Endothelial cell (in vitro differentiated cells): Measurements from ENCODE around the gene MT1H. TPM values are rescaled to one million over a fixed set of nuclear protein-coding genes. Genes with fewer than 3 reads are reported as not detected.
"Not testable (repeated sequence)": the region's sequence is repeated elsewhere in the genome, so short reads cannot be mapped to it uniquely, and the experiment has no call there.

Experiments
- DNase-seq: peaks from one replicate; pipeline ENCODE4 v3.0.0; 2021; ENCODE audit warnings: low spot score
- H3K27ac Mint-ChIP-seq: one replicate; pipeline ENCODE4 v1.8.0; 2021; ENCODE audit warnings: mixed read lengths, inconsistent platforms; ENCODE audit not compliant: unreplicated experiment
- H3K27me3 Mint-ChIP-seq: one replicate; pipeline ENCODE4 v1.8.0; 2021; ENCODE audit warnings: mild to moderate bottlenecking, moderate library complexity, mixed read lengths, inconsistent platforms; ENCODE audit not compliant: unreplicated experiment
- H3K36me3 Mint-ChIP-seq: one replicate; pipeline ENCODE4 v1.8.0; 2021; ENCODE audit warnings: mild to moderate bottlenecking, low read depth, mixed read lengths, inconsistent platforms; ENCODE audit not compliant: unreplicated experiment
- H3K4me1 Mint-ChIP-seq: one replicate; pipeline ENCODE4 v1.8.0; 2021; ENCODE audit warnings: mild to moderate bottlenecking, mixed read lengths, inconsistent platforms; ENCODE audit not compliant: unreplicated experiment
- H3K4me3 Mint-ChIP-seq: one replicate; pipeline ENCODE4 v1.8.0; 2021; ENCODE audit warnings: mild to moderate bottlenecking, mixed read lengths, inconsistent platforms; ENCODE audit not compliant: unreplicated experiment
- H3K9me3 Mint-ChIP-seq: one replicate; pipeline ENCODE4 v1.8.0; 2021; ENCODE audit warnings: mixed read lengths, inconsistent platforms; ENCODE audit not compliant: unreplicated experiment
- total RNA-seq: library from RNA; stranded (reverse); fragmentation: NEBNext Ultra II Directional; extraction: Animal tissue kit (Norgen Biotek cat#: 25700); gene quantifications from one replicate; pipeline ENCODE4 v1.2.1, GENCODE V29; 2021; ENCODE audit not compliant: unreplicated experiment
- TF ChIP-seq, protein P1 (sequence below): fragments of 200-600 bp; sonication (generic); IDR thresholded peaks from one replicate; pipeline ENCODE4 v1.5.0; 2021; ENCODE audit warnings: antibody characterized with exemption; ENCODE audit not compliant: unreplicated experiment

Gene MT1H
- total RNA-seq, 1 donor from 2014 or later: not detected

DNA sequence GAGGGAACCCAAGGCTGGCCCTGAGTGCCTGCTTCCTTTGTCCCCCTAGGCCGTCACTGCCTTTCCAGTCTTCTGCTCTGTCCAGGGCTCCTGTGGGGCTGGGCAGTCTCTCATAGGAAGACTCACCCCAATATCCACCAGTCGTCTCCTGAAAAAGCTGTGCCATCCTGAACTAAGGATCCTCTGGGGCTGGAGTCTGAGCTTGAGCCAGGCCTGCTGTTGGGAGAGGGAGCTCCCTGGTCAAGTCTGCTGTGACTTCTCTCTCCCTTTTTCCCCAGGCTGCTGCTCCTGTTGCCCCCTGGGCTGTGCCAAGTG is 963 bp downstream of the MT1H start:
- peaks cover 7% of the 10 kb centered on the region for H3K36me3 Mint-ChIP-seq
- TF ChIP-seq, protein P1, sequence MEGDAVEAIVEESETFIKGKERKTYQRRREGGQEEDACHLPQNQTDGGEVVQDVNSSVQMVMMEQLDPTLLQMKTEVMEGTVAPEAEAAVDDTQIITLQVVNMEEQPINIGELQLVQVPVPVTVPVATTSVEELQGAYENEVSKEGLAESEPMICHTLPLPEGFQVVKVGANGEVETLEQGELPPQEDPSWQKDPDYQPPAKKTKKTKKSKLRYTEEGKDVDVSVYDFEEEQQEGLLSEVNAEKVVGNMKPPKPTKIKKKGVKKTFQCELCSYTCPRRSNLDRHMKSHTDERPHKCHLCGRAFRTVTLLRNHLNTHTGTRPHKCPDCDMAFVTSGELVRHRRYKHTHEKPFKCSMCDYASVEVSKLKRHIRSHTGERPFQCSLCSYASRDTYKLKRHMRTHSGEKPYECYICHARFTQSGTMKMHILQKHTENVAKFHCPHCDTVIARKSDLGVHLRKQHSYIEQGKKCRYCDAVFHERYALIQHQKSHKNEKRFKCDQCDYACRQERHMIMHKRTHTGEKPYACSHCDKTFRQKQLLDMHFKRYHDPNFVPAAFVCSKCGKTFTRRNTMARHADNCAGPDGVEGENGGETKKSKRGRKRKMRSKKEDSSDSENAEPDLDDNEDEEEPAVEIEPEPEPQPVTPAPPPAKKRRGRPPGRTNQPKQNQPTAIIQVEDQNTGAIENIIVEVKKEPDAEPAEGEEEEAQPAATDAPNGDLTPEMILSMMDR: no peak
- no peak overlapping the region for H3K4me3 Mint-ChIP-seq
- H3K27ac Mint-ChIP-seq: no peak overlapping the region
- H3K9me3 Mint-ChIP-seq: no peaks in the 10 kb centered on the region
- DNase-seq: no peak
- H3K4me1 Mint-ChIP-seq: peaks cover 14% of the 10 kb centered on the region
- H3K27me3 Mint-ChIP-seq: peaks cover 52% of the 10 kb centered on the region

- H3K27me3 Mint-ChIP-seq: peaks cover 47% of the 10 kb centered on the region
- H3K4me3 Mint-ChIP-seq: not testable (repeated sequence)
Measured at GRCh38 chr16:56671691-56672090, 2.1 kb downstream of the MT1H start.

GRCh38 chr16:56672171-56672570 is 2.6 kb downstream of the MT1H start:
- Mint-ChIP-seq H3K27me3 (peaks cover 47% of the 10 kb centered on the region), H3K4me1 (peaks cover 14% of the 10 kb centered on the region)
- DNase-seq: not testable (repeated sequence)

More at GRCh38 chr16:56671691-56672090, 2.1 kb downstream of the MT1H start:
- Mint-ChIP-seq H3K27ac (peak overlapping the region; percentile 24), H3K4me1 (peaks cover 14% of the 10 kb centered on the region)
- H3K9me3 Mint-ChIP-seq, DNase-seq, H3K36me3 Mint-ChIP-seq: not testable (repeated sequence)

GRCh38 chr16:56672761-56673536 is 3.3 kb downstream of the MT1H start:
- no peak for DNase-seq
- Mint-ChIP-seq H3K9me3 (no peaks in the 10 kb centered on the region), H3K4me1 (peaks cover 14% of the 10 kb centered on the region), H3K27me3 (peaks cover 45% of the 10 kb centered on the region), H3K36me3 (peaks cover 7% of the 10 kb centered on the region), H3K4me3 (no peak overlapping the region), H3K27ac (no peak overlapping the region)
- TF ChIP-seq, protein P1: no peak

More at GRCh38 chr16:56672171-56672570, 2.6 kb downstream of the MT1H start:
- H3K4me3 Mint-ChIP-seq, H3K9me3 Mint-ChIP-seq, H3K27ac Mint-ChIP-seq, H3K36me3 Mint-ChIP-seq: not testable (repeated sequence)

GRCh38 chr16:56673921-56674320 is 4.3 kb downstream of the MT1H start:
- TF ChIP-seq, protein P1: peak; percentile 44
- Mint-ChIP-seq H3K36me3 (peaks cover 1% of the 10 kb centered on the region), H3K27ac (no peak overlapping the region), H3K4me3 (no peak overlapping the region), H3K9me3 (no peaks in the 10 kb centered on the region), H3K4me1 (peaks cover 7% of the 10 kb centered on the region), H3K27me3 (peaks cover 36% of the 10 kb centered on the region)
- DNase-seq: peak; percentile 42

GRCh38 chr16:56674570-56674969 is 5.0 kb downstream of the MT1H start:
- H3K9me3 Mint-ChIP-seq, H3K36me3 Mint-ChIP-seq, DNase-seq, H3K4me1 Mint-ChIP-seq, H3K4me3 Mint-ChIP-seq, H3K27ac Mint-ChIP-seq: not testable (repeated sequence)
- peaks cover 32% of the 10 kb centered on the region for H3K27me3 Mint-ChIP-seq
